LHCN-M2 (cell line): Measurements from ENCODE around the gene NPAS3. TPM values are rescaled to one million over a fixed set of nuclear protein-coding genes. Genes with fewer than 3 reads are reported as not detected.

ENCODE experiments used
- DNase-seq: peaks from one replicate; pipeline ENCODE4 v3.0.0-alpha.2; 2012; ENCODE audit warnings: low read depth
- total RNA-seq: library from RNA; depleted of rRNA; stranded (reverse); fragments of >200 nt; gene quantifications from 2 replicates; pipeline ENCODE4 v1.2.3, GENCODE V29; 2014

NPAS3 gene
- total RNA-seq, 1 experiment from 2014 or later: not detected

- DNase-seq: no peak
Observed at GRCh38 chr14:33249233-33249820, 310.6 kb downstream of the NPAS3 start.

GRCh38 chr14:33250963-33251362 is 312.3 kb downstream of the NPAS3 start:
- DNase-seq: no peak

GRCh38 chr14:33254342-33254741 is 315.7 kb downstream of the NPAS3 start:
- no peak for DNase-seq

GRCh38 chr14:33254861-33255395 is 316.2 kb downstream of the NPAS3 start:
- DNase-seq: no peak

- no peak for DNase-seq
Observed at GRCh38 chr14:33257796-33258195, 319.1 kb downstream of the NPAS3 start.

GRCh38 chr14:33259764-33260163 is 321.1 kb downstream of the NPAS3 start:
- DNase-seq: no peak

- no peak for DNase-seq
Observed at GRCh38 chr14:33271216-33271615, 332.5 kb downstream of the NPAS3 start.

- DNase-seq: no peak
Observed at GRCh38 chr14:33271891-33272290, 333.2 kb downstream of the NPAS3 start.

GRCh38 chr14:33273978-33274377 is 335.3 kb downstream of the NPAS3 start:
- no peak for DNase-seq

- DNase-seq: no peak
Observed at GRCh38 chr14:33275879-33276278, 337.2 kb downstream of the NPAS3 start.

- DNase-seq: no peak
Observed at GRCh38 chr14:33279865-33280264, 341.2 kb downstream of the NPAS3 start.

GRCh38 chr14:33280646-33281045 is 342.0 kb downstream of the NPAS3 start:
- no peak for DNase-seq

- DNase-seq: no peak
Observed at GRCh38 chr14:33282331-33283230, 343.9 kb downstream of the NPAS3 start.

GRCh38 chr14:33285902-33286700 is 347.4 kb downstream of the NPAS3 start:
- no peak for DNase-seq

GRCh38 chr14:33287189-33287588 is 348.5 kb downstream of the NPAS3 start:
- no peak for DNase-seq

- no peak for DNase-seq
Observed at GRCh38 chr14:33290641-33291040, 352.0 kb downstream of the NPAS3 start.

GRCh38 chr14:33291529-33292104 is 352.9 kb downstream of the NPAS3 start:
- no peak for DNase-seq

- DNase-seq: no peak
Observed at GRCh38 chr14:33294419-33294818, 355.7 kb downstream of the NPAS3 start.

- DNase-seq: no peak
Observed at GRCh38 chr14:33297565-33297964, 358.9 kb downstream of the NPAS3 start.

- peak; percentile 4 for DNase-seq
Observed at GRCh38 chr14:33307691-33308251, 369.1 kb downstream of the NPAS3 start.

- no peak for DNase-seq
Observed at GRCh38 chr14:33309106-33309505, 370.4 kb downstream of the NPAS3 start.
